ENCODE data around the gene PRKAR2A. TPM values are rescaled to one million over a fixed set of nuclear protein-coding genes. Genes with fewer than 3 reads are reported as not detected.

Gene PRKAR2A
- total RNA-seq, 1 experiment from 2014 or later: 48.0 TPM

- peaks cover 4% of the 10 kb centered on the region for H3K36me3 Mint-ChIP-seq (ENCODE audit: insufficient read depth, unreplicated experiment)
- no peak for TF ChIP-seq CTCF (IDR thresholded peaks at IDR 0.05; ENCODE audit: unreplicated experiment)
- no peak for DNase-seq
- CTCF ChIA-PET: no interaction called here
- H3K27ac Mint-ChIP-seq (ENCODE audit: unreplicated experiment): no peak overlapping the region
- intact Hi-C loops (cut with micrococcal nuclease; ENCODE audit: unreplicated experiment): no loop called here
- BruUV-seq (replicated peaks): no TSS peak
- no peaks in the 10 kb centered on the region for H3K4me1 Mint-ChIP-seq (ENCODE audit: low read depth, unreplicated experiment)
- no peak overlapping the region for H3K4me3 Mint-ChIP-seq (ENCODE audit: low read depth, unreplicated experiment)
- H3K9me3 Mint-ChIP-seq (ENCODE audit: low read depth, unreplicated experiment): no peaks in the 10 kb centered on the region
- no peaks in the 10 kb centered on the region for H3K27me3 Mint-ChIP-seq (ENCODE audit: unreplicated experiment)
These were observed 88.6 kb downstream of the PRKAR2A start for GRCh38 chr3:48759071-48759470.

GRCh38 chr3:48756640-48757039, 91.0 kb downstream of the PRKAR2A start:
- no peaks in the 10 kb centered on the region for H3K27me3 Mint-ChIP-seq (ENCODE audit: unreplicated experiment)
- CTCF ChIA-PET: no interaction called here

GRCh38 chr3:48750856-48751255, 96.8 kb downstream of the PRKAR2A start:
- no peaks in the 10 kb centered on the region for H3K9me3 Mint-ChIP-seq (ENCODE audit: low read depth, unreplicated experiment)
- CTCF ChIA-PET: no interaction called here
- no peaks in the 10 kb centered on the region for H3K27me3 Mint-ChIP-seq (ENCODE audit: unreplicated experiment)
- no peaks in the 10 kb centered on the region for H3K4me1 Mint-ChIP-seq (ENCODE audit: low read depth, unreplicated experiment)
- no peak overlapping the region for H3K4me3 Mint-ChIP-seq (ENCODE audit: low read depth, unreplicated experiment)
- no TSS peak for BruUV-seq (replicated peaks)
- no peak overlapping the region for H3K27ac Mint-ChIP-seq (ENCODE audit: unreplicated experiment)
- intact Hi-C loops (cut with micrococcal nuclease; ENCODE audit: unreplicated experiment): no loop called here
- peaks cover 9% of the 10 kb centered on the region for H3K36me3 Mint-ChIP-seq (ENCODE audit: insufficient read depth, unreplicated experiment)
- no peak for TF ChIP-seq CTCF (IDR thresholded peaks at IDR 0.05; ENCODE audit: unreplicated experiment)
- DNase-seq: no peak

More at GRCh38 chr3:48756640-48757039, 91.0 kb downstream of the PRKAR2A start:
- no peak for DNase-seq
- Mint-ChIP-seq H3K9me3 (ENCODE audit: low read depth, unreplicated experiment) (no peaks in the 10 kb centered on the region), H3K36me3 (ENCODE audit: insufficient read depth, unreplicated experiment) (peaks cover 7% of the 10 kb centered on the region), H3K4me1 (ENCODE audit: low read depth, unreplicated experiment) (no peaks in the 10 kb centered on the region), H3K27ac (ENCODE audit: unreplicated experiment) (no peak overlapping the region), H3K4me3 (ENCODE audit: low read depth, unreplicated experiment) (no peak overlapping the region)
- TF ChIP-seq CTCF (IDR thresholded peaks at IDR 0.05; ENCODE audit: unreplicated experiment): no peak
- intact Hi-C loops (cut with micrococcal nuclease; ENCODE audit: unreplicated experiment): no loop called here
- no TSS peak for BruUV-seq (replicated peaks)

- H3K27ac Mint-ChIP-seq (ENCODE audit: unreplicated experiment): no peak overlapping the region
- H3K4me3 Mint-ChIP-seq (ENCODE audit: low read depth, unreplicated experiment): no peak overlapping the region
- CTCF ChIA-PET: no interaction called here
- no peaks in the 10 kb centered on the region for H3K4me1 Mint-ChIP-seq (ENCODE audit: low read depth, unreplicated experiment)
- no peaks in the 10 kb centered on the region for H3K27me3 Mint-ChIP-seq (ENCODE audit: unreplicated experiment)
- no peak for TF ChIP-seq CTCF (IDR thresholded peaks at IDR 0.05; ENCODE audit: unreplicated experiment)
- H3K9me3 Mint-ChIP-seq (ENCODE audit: low read depth, unreplicated experiment): no peaks in the 10 kb centered on the region
- no peak for DNase-seq
- peaks cover 9% of the 10 kb centered on the region for H3K36me3 Mint-ChIP-seq (ENCODE audit: insufficient read depth, unreplicated experiment)
- no TSS peak for BruUV-seq (replicated peaks)
- intact Hi-C loops (cut with micrococcal nuclease; ENCODE audit: unreplicated experiment): no loop called here
These were observed 98.9 kb downstream of the PRKAR2A start for GRCh38 chr3:48748754-48749153.

Data from Calu3 (cell line).